ELF-1 (cell line): ENCODE measurements around the gene SLC46A1.
A peak's percentile ranks its signal among the peaks of the same experiment; 100 is the strongest.

Experiments
- DNase-seq: peaks from one replicate; pipeline ENCODE4 v3.0.0-alpha.2; 2016; ENCODE audit warnings: low read depth, low spot score

SLC46A1 gene

DNA sequence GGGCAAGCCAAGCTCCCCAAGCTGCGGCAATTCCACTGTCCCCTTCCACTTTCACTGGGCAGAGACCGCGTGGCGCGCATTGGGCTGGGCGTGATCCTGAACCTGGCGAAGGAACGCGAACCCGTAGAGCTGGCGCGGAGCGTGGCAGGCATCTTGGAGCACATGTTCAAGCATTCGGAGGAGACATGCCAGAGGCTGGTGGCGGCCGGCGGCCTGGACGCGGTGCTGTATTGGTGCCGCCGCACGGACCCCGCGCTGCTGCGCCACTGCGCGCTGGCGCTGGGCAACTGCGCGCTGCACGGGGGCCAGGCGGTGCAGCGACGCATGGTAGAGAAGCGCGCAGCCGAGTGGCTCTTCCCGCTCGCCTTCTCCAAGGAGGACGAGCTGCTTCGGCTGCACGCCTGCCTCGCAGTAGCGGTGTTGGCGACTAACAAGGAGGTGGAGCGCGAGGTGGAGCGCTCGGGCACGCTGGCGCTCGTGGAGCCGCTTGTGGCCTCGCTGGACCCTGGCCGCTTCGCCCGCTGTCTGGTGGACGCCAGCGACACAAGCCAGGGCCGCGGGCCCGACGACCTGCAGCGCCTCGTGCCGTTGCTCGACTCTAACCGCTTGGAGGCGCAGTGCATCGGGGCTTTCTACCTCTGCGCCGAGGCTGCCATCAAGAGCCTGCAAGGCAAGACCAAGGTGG is 24.7 kb downstream of the SLC46A1 start:
- DNase-seq: peak; percentile 89

GRCh38 chr17:28379814-28380801 is 25.9 kb downstream of the SLC46A1 start:
- peak; percentile 81 for DNase-seq

DNA sequence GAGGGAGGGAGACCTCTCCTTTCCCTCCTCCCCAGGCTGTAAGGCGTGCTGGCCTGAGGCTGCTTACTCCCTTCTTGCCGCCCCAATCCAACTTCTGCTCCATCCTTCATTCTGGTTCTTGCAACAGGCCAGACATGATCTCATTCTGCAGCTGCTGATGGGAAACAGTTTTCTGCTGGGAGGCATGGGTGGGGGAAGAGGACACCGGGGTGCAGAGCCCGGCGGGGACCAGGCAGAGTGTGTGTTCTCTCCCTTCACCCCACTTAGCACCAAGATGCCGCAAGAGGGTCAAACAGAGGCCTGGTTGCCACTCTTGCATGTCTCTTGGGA is 33.1 kb downstream of the SLC46A1 start:
- no peak for DNase-seq

DNA sequence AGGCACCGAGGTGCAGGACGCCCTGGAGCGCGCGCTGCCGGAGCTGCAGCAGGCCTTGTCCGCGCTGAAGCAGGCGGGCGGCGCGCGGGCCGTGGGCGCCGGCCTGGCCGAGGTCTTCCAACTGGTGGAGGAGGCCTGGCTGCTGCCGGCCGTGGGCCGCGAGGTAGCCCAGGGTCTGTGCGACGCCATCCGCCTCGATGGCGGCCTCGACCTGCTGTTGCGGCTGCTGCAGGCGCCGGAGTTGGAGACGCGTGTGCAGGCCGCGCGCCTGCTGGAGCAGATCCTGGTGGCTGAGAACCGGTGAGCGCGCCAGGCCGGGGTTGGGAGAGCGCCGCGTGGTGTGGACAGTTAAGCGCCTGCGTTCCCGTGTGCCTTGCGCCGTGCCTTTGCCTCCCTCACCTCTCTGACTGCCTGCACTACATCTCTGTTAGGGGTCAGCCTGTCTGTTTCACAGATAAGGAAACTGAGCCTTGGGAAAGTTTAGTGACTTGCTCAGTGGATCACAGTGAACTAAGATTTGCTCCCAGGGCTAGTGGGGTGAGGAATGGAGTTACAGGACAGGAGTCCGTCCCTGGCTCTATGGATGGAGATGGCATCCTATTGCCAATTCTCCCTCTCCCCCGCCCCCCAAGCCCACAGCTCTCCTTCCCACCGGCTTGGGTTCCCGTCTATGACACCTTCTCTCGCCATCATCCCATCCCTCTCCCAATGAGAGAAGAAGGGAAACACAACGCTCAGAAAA is 33.6 kb downstream of the SLC46A1 start:
- peak; percentile 29 for DNase-seq

DNA sequence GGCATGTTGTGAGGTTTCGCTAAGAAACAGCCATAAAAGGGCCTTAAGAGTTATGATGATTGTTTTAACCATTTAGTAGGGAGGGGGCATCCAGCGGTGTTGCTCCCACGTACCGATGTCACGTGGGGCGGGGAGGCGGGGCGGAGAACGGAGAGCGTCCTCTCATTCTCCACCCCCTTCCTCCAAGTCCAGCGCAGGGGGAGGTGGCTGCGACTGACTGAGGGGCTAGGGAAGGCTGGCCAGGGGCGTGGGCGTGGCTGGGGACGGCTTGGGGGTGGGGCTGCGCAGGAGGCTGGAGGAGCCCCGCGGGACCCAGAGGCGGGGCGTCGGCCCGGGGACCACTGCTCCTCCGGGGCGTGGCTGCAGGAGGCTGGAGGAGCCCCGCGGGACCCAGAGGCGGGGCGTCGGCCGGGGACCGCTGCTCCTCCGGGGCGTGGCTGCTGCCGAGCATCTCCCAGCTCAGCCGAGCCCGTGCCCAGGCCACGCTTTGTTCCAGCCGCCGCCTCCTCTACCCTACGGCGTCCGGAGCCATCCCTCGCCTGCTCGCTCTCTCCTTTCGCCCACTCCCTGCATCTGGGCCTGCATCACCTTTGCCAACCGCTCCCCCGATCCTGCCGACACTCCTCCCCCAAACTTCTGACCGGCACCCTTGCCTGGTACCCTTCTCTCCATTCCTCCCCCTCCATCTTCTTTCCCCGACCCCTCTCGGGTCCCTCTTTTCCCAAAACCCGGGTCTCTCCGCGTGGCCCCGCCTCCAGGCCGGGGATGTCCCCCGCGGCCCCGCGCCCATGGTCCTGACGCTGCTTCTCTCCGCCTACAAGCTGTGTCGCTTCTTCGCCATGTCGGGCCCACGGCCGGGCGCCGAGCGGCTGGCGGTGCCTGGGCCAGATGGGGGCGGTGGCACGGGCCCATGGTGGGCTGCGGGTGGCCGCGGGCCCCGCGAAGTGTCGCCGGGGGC is 34.5 kb downstream of the SLC46A1 start, which contains the start of gene SARM1:
Gene SARM1 (plus strand): TSS at position 450 of the 958 bp plus-strand sequence. CDS start 339 bp downstream, at position 789.
- peak; percentile 96 for DNase-seq

DNA sequence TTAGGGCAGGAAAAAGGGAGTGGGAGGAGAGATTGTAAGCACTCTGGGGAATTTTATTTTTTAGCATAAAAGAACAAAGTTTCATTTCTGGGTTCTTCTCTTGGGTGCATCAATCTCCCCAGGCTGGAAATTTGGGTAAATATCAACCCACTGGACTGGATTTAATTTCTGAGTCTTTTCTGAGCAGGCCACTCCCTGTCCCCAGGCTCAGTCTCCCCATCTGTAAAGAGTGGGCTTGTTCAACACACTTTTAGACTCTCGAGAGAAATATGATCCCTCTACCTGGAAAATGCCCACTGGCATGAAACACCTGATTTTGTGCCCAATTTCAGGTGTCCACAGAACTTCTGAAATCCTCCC is 35.3 kb downstream of the SLC46A1 start:
- DNase-seq: no peak

DNA sequence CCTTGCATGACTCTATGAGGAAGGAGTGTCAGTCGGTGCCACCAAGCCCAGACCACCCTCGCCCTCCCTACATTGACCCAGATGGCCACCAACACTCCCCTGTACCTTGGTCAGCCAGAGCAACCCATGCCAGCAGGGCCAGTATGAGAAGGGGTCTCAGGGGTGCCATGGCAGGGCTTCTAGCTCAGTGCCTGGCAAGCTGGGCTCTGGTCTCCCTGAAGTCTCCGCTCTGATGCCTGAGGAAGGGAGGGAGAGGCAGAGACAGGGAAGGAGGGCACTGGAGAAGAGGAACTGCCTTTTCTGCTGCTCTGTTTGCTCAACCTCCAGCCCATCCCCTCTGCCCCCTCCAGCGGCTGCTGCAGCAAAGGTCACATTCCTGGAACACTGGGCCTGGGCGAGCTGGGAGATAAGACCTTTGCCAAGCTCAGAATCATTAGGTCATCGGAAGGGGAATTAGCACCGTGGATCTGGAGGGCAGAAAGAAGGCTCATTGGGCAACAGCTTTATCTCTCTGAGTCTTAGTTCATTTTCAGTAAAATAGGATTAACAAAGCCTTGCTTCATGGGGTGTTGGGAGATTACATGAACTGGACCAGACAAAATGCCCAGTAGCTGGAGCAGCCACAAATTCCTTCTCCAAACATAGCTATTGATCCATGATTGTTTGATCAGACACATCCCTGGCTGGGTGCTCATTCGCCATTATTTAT is 35.8 kb downstream of the SLC46A1 start, which contains the start of gene VTN:
Gene VTN (minus strand): TSS at position 273 of the 709 bp plus-strand sequence. CDS start 104 bp downstream, at position 169.
- DNase-seq: peak; percentile 93

DNA sequence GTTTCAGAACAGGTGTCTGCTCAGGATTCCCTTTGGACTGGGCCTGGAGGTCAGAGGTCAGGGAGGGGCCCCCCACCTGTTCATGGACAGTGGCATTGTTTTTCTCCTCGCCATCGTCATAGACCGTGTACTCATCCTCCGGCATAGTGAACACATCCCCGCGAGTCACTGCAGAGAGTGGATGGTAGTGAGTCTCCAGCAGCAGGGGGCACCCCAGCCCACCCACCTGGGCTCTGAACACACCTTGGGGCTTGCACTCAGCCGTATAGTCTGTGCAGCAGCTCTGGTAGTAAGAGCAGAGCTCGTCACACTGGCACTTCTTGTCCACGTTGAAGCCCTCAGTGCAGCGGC is 36.4 kb downstream of the SLC46A1 start:
- DNase-seq: no peak

GRCh38 chr17:28368915-28369683 is 36.9 kb downstream of the SLC46A1 start:
- no peak for DNase-seq

DNA sequence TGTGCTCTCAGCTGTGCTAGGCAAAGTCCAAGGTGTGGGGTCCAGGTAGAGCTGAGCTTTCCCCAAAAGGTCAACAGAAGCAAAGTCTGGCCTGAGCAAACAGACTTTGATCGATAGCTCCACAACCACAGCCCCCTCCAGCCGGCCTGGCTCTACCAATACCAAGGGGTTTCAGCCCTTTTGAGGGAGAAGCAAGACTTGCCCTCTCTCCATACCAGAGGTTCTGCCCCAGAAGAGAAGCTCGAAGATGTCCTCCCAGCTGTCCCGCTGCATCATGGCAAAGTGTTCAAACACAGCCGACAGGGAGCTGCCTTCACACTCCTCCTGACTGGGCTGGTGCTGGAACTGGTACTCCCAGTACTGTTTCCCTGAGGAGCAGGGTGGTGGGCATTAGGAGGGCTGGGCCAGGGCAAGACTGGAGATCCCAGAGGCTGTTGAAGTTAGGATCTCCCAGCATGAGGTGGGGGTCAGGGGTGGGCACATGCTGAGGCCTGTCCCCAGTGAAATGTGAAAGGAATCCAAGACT is 37.6 kb downstream of the SLC46A1 start:
- no peak for DNase-seq

GRCh38 chr17:28367641-28368305 is 38.2 kb downstream of the SLC46A1 start:
- DNase-seq: no peak

DNA sequence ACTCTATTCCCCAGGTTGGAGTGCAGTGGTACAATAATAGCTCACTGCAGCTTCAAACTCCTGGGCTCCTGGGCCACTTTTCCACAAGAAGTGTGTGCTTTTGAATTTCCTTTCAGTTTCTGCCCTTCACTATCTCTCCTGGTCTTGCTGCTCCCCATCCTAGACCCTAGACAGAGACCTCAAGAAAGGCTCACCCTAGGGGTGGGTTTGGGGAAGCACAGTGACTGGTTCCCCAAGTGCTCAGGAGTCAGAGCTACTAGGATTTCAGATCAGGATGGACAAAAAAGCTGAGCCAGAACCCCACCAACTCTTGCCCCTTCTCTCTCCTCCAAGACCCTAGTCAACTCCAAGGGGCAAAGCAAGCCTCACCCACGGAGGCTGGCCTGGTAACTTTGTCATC is 39.4 kb downstream of the SLC46A1 start:
- no peak for DNase-seq

- no peak for DNase-seq
These were observed 40.5 kb downstream of the SLC46A1 start for GRCh38 chr17:28365487-28365886.

GRCh38 chr17:28364665-28365363 is 41.2 kb downstream of the SLC46A1 start, which contains the start of gene SEBOX:
TSS of gene SEBOX (minus strand) at chr17:28365199. CDS start at chr17:28365151, 48 bp downstream.
- DNase-seq: no peak

DNA sequence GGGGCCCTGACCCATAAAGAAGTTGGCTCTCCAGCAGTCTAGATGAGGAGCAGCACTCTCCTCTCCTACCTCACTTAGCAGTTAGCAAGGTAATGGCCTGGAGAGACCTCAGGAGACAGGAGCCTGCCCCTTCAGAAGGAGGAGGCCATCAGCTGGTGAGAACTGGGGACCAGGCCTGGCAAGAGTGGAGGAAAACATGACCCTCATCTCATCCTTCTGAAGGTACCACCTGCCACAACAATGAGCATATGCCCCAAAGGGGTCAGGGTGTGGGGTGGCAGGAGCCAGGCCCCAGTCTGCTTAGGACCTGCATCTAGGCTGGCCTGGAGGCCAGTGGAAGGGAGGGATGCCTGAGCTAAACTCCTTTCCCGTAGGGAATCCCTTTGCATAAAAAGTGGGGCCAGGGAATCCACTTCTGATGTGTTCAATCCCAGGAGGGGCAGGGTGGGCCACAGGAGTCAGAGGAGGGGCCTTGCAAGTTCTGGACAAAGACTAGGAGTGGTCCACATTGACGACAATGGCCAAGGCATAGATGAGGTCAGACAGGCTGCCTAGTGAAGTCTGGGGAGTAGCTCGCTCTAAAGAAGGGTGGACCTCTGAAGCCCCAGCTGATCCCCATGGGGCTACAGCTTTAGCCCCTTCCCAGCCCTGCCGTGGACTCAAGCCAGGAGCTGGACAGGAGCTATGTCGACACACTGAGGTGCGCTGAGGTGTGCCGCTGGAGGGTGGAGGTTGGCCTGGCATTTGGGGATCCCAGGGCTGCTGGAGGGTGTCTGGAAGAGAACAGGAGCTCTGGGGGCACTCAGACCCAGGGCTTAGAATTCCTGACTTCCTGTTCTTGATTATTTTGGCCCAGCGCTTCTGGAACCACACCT is 42.0 kb downstream of the SLC46A1 start:
- DNase-seq: no peak

- no peak for DNase-seq
These were observed 42.8 kb downstream of the SLC46A1 start for GRCh38 chr17:28363186-28363585.

DNA sequence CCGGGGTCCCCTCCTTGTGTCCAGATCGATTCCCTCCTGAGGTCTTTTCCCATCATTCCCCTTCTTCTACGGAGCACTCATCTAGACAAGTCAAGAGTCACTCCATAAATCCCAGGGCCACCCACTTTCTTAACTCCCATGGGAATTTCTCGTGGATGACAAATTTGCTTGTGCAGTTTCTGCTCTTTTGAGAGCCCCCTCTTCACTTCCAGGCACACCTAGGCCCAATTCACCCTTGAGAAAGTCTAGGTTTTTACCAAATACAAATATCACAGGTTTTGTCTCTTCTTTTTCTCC is 48.2 kb downstream of the SLC46A1 start:
- no peak for DNase-seq
